Gastrocnemius medialis (tissue), 4 donors: ENCODE measurements around the gene HECTD4. TPM values are rescaled to one million over a fixed set of nuclear protein-coding genes. Genes with fewer than 3 reads are reported as not detected.
A peak's percentile ranks its signal among the peaks of the same experiment; 100 is the strongest.

Experiments
- ATAC-seq, 2 donors: fragments of 150-250 bp; one replicate each; pipeline ENCODE4 v1.9.1; 2016
- DNase-seq, 2 donors: peaks; one replicate each; pipeline ENCODE4 v3.0.0-alpha.2; 2019
- H3K27ac ChIP-seq, 4 donors: fragments of 200-600 bp; sonication (generic); 1 replicate in 1 of 4; 2 replicates in 3 of 4; pipeline ENCODE4 v1.5.1; 2016 to 2018; ENCODE audit warnings: mild to moderate bottlenecking in 2 of 4, moderate library complexity in 1 of 4
- H3K27me3 ChIP-seq, 3 donors: fragments of 200-600 bp; sonication (generic) in 2 of 3; 1 replicate in 1 of 3; 2 replicates in 2 of 3; pipeline versions ENCODE4 v1.5.1 to v1.6.0; 2016 to 2019; ENCODE audit warnings: mild to moderate bottlenecking in 1 of 3, moderate library complexity in 1 of 3
- H3K36me3 ChIP-seq, 2 donors: fragments of 200-600 bp; sonication (generic) in 1 of 2; one replicate each; pipeline ENCODE4 v1.5.1; 2017 to 2018
- H3K4me1 ChIP-seq, 2 donors: fragments of 200-600 bp; sonication (generic) in 1 of 2; one replicate each; pipeline ENCODE4 v1.5.1; 2016 to 2017; ENCODE audit warnings: mild to moderate bottlenecking in 2 of 2
- H3K4me3 ChIP-seq, 4 donors: fragments of 200-600 bp; sonication (generic) in 3 of 4; 1 replicate in 1 of 4; 2 replicates in 3 of 4; pipeline ENCODE4 v1.5.1; 2016 to 2019; ENCODE audit warnings: mild to moderate bottlenecking in 2 of 4
- H3K9me3 ChIP-seq, 3 donors: fragments of 200-600 bp; sonication (generic) in 2 of 3; 1 replicate in 1 of 3; 2 replicates in 2 of 3; pipeline ENCODE4 v1.5.1; 2016 to 2019
- POLR2A ChIP-seq, 2 donors: fragments of 450-650 bp; IDR thresholded peaks; one replicate each; pipeline ENCODE4 v1.6.1; 2017; ENCODE audit warnings: antibody characterized with exemption in 2 of 2, mild to moderate bottlenecking in 2 of 2, moderate library complexity in 2 of 2
- in situ Hi-C, 4 donors: fragments of 200-750 bp; cut with MboI; loops; one replicate each; pipeline versions ENCODE4 v1.15.0 to v1.8.0; 2017; ENCODE audit warnings: low sequenced_read_pairs in 4 of 4
- intact Hi-C: fragments of 100-400 bp; cut with DNase I; formaldehyde crosslinking; loops from one replicate; pipeline ENCODE4 v1.15.1; 2023; ENCODE audit warnings: low total_unique reads
- total RNA-seq, 4 donors: library from RNA; depleted of rRNA; stranded (reverse); fragments of >200 nt; gene quantifications; one replicate each; pipeline versions ENCODE4 v1.1.0 to v1.2.3, GENCODE V29; 2016
- TF ChIP-seq, protein P1 (sequence below), 5 experiments: fragments of 450-650 bp in 3 of 5; fragments of 200-600 bp in 2 of 5; sonication (generic) in 2 of 5; IDR thresholded peaks in 4 of 5; conservative IDR thresholded peaks in 1 of 5; 1 replicate in 4 of 5; 2 replicates in 1 of 5; pipeline ENCODE4 v1.5.1; 2016 to 2019; ENCODE audit warnings: antibody characterized with exemption in 5 of 5, mild to moderate bottlenecking in 3 of 5, moderate library complexity in 3 of 5

Gene HECTD4
- total RNA-seq, 4 donors from 2014 or later: 12.9 to 23.3 (median 16.8) TPM

- Histone ChIP-seq H3K4me1 (peaks cover 34 to 45% of the 10 kb centered on the region in 2 donors), H3K9me3 (no peaks in the 10 kb centered on the region), H3K27ac (no peak overlapping the region), H3K27me3 (no peaks in the 10 kb centered on the region), H3K4me3 (no peak overlapping the region), H3K36me3 (no peaks in the 10 kb centered on the region)
- TF ChIP-seq, protein P1, sequence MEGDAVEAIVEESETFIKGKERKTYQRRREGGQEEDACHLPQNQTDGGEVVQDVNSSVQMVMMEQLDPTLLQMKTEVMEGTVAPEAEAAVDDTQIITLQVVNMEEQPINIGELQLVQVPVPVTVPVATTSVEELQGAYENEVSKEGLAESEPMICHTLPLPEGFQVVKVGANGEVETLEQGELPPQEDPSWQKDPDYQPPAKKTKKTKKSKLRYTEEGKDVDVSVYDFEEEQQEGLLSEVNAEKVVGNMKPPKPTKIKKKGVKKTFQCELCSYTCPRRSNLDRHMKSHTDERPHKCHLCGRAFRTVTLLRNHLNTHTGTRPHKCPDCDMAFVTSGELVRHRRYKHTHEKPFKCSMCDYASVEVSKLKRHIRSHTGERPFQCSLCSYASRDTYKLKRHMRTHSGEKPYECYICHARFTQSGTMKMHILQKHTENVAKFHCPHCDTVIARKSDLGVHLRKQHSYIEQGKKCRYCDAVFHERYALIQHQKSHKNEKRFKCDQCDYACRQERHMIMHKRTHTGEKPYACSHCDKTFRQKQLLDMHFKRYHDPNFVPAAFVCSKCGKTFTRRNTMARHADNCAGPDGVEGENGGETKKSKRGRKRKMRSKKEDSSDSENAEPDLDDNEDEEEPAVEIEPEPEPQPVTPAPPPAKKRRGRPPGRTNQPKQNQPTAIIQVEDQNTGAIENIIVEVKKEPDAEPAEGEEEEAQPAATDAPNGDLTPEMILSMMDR (IDR thresholded peaks at IDR 0.05 in 4 of 5, conservative IDR thresholded peaks at IDR 0.05 in 1 of 5): no peak
- TF ChIP-seq POLR2A (IDR thresholded peaks at IDR 0.05): no peak
- no peak for ATAC-seq
- in situ Hi-C loops: no loop called here
- DNase-seq: no peak
- intact Hi-C loops: no loop called here
Observed at GRCh38 chr12:112321245-112321644, 61.0 kb downstream of the HECTD4 start.

- TF ChIP-seq, protein P1 (IDR thresholded peaks at IDR 0.05 in 4 of 5, conservative IDR thresholded peaks at IDR 0.05 in 1 of 5): no peak
- TF ChIP-seq POLR2A (IDR thresholded peaks at IDR 0.05): no peak
- intact Hi-C loops (no loop called here), in situ Hi-C loops (no loop called here)
- Histone ChIP-seq H3K4me3 (no peak overlapping the region), H3K36me3 (no peaks in the 10 kb centered on the region), H3K9me3 (no peaks in the 10 kb centered on the region), H3K4me1 (peaks cover 29 to 43% of the 10 kb centered on the region in 2 donors), H3K27me3 (no peaks in the 10 kb centered on the region), H3K27ac (peak overlapping the region in 2 of 4 donors; percentile 52 to 60)
- DNase-seq: peak in 1 of 2 donors; percentile 60
- ATAC-seq: peak; percentile 42 to 82
Observed at GRCh38 chr12:112319395-112319794, 62.8 kb downstream of the HECTD4 start.

DNA sequence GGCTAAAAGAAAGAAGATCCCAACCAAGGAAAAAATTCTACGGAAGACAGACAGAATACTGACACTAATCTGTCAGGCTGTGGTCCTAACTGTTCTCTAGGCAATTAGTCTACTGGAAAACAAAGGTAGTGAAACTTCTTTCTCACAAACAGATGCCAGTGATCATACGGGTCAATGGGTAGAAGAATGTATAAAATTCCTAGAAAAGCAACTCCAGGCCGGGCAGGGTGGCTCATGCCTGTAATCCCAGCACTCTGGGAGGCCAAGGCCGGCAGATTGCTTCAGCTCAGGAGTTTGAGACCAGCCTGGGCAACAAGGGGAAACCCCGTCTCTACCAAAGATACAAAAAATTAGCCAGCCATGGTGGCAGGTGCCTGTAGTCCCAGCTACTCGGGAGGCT, 64.8 kb downstream of the HECTD4 start:
- H3K4me1 ChIP-seq: peaks cover 25 to 39% of the 10 kb centered on the region in 2 donors
- intact Hi-C loops (no loop called here), in situ Hi-C loops (no loop called here)
- no peak overlapping the region for H3K27ac ChIP-seq
- DNase-seq: no peak
- H3K9me3 ChIP-seq: no peaks in the 10 kb centered on the region
- no peak for TF ChIP-seq POLR2A (IDR thresholded peaks at IDR 0.05)
- TF ChIP-seq, protein P1 (IDR thresholded peaks at IDR 0.05 in 4 of 5, conservative IDR thresholded peaks at IDR 0.05 in 1 of 5): no peak
- H3K36me3 ChIP-seq: no peaks in the 10 kb centered on the region
- H3K27me3 ChIP-seq: no peaks in the 10 kb centered on the region
- no peak overlapping the region for H3K4me3 ChIP-seq
- ATAC-seq: no peak

DNA sequence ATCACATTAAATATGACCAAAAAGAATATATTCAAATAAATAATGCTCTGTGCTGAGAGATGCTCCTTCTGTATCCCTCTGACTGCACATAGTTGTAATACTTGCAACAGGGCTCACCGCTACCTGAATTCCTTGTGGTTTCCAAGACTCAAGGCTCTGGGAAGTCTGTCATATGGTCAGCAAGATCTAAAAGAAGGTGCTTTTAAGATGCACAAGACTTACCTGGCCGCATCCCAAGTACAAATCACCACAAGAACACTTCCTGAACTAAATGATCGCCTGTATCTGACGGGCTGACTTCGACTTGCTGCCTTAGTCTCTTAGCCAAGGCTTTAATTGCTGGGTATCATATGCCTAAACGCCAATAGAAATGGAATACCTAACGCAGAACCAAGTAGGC, 67.2 kb downstream of the HECTD4 start:
- H3K9me3 ChIP-seq: no peaks in the 10 kb centered on the region
- H3K4me3 ChIP-seq: no peak overlapping the region
- TF ChIP-seq, protein P1 (IDR thresholded peaks at IDR 0.05 in 4 of 5, conservative IDR thresholded peaks at IDR 0.05 in 1 of 5): no peak
- TF ChIP-seq POLR2A (IDR thresholded peaks at IDR 0.05): no peak
- in situ Hi-C loops: no loop called here
- ATAC-seq (no peak), DNase-seq (peak in 1 of 2 donors; percentile 5)
- no peaks in the 10 kb centered on the region for H3K36me3 ChIP-seq
- intact Hi-C loops: no loop called here
- peak overlapping the region in 1 of 4 donors; percentile 44 for H3K27ac ChIP-seq
- H3K4me1 ChIP-seq: peaks cover 25 to 37% of the 10 kb centered on the region in 2 donors
- no peaks in the 10 kb centered on the region for H3K27me3 ChIP-seq

GRCh38 chr12:112309797-112310196, 72.4 kb downstream of the HECTD4 start:
- no peak overlapping the region for H3K27ac ChIP-seq
- H3K36me3 ChIP-seq: peaks cover 0 to 19% of the 10 kb centered on the region in 2 donors
- H3K4me1 ChIP-seq: peaks cover 21 to 32% of the 10 kb centered on the region in 2 donors
- ATAC-seq: no peak
- TF ChIP-seq POLR2A (IDR thresholded peaks at IDR 0.05): no peak
- TF ChIP-seq, protein P1 (IDR thresholded peaks at IDR 0.05 in 4 of 5, conservative IDR thresholded peaks at IDR 0.05 in 1 of 5): no peak
- in situ Hi-C loops: no loop called here
- no peak for DNase-seq
- H3K9me3 ChIP-seq: no peaks in the 10 kb centered on the region
- H3K4me3 ChIP-seq: no peak overlapping the region
- H3K27me3 ChIP-seq: no peaks in the 10 kb centered on the region
- intact Hi-C loops: no loop called here
